Stomach (tissue), 9 donors: ENCODE data around the gene DSE. TPM values are rescaled to one million over a fixed set of nuclear protein-coding genes. Genes with fewer than 3 reads are reported as not detected.
A peak's percentile ranks its signal among the peaks of the same experiment; 100 is the strongest.

Experiments
- DNase-seq, 2 donors: peaks; one replicate each; pipeline versions ENCODE4 v3.0.0 to v3.0.0-alpha.2; 2013 to 2019
- H3K27ac ChIP-seq, 5 donors: fragments of 200-600 bp in 4 of 5; sonication (generic) in 4 of 5; one replicate each; pipeline ENCODE4 v1.5.1; 2013 to 2019; ENCODE audit warnings: mild to moderate bottlenecking in 1 of 5, moderate library complexity in 1 of 5
- H3K27me3 ChIP-seq, 3 donors: fragments of 200-600 bp; sonication (generic); one replicate each; pipeline ENCODE4 v1.5.1; 2017 to 2019; ENCODE audit warnings: mixed run types in 1 of 3
- H3K36me3 ChIP-seq, 4 donors: fragments of 200-600 bp; sonication (generic); 1 replicate in 3 of 4; 2 replicates in 1 of 4; pipeline ENCODE4 v1.5.1; 2016 to 2019
- H3K4me1 ChIP-seq, 4 donors: fragments of 200-600 bp; sonication (generic); one replicate each; pipeline ENCODE4 v1.5.1; 2016 to 2019
- H3K4me3 ChIP-seq, 4 donors: fragments of 200-600 bp; sonication (generic) in 3 of 4; one replicate each; pipeline ENCODE4 v1.5.1; 2016 to 2019; ENCODE audit warnings: mild to moderate bottlenecking in 1 of 4
- H3K9me3 ChIP-seq, 4 donors: fragments of 200-600 bp; sonication (generic); one replicate each; pipeline ENCODE4 v1.5.1; 2016 to 2019
- CTCF ChIP-seq, 7 experiments: fragments of 450-650 bp in 4 of 7; fragments of 200-600 bp in 3 of 7; sonication (generic) in 3 of 7; IDR thresholded peaks; one replicate each; pipeline ENCODE4 v1.5.1; 2016 to 2019; ENCODE audit warnings: antibody characterized with exemption in 7 of 7, control low read depth in 2 of 7, mild to moderate bottlenecking in 1 of 7
- EP300 ChIP-seq: sonication (generic); formaldehyde crosslinking; IDR thresholded peaks from one replicate; pipeline ENCODE4 v1.6.1; 2017; ENCODE audit warnings: antibody characterized with exemption
- POLR2A ChIP-seq, 4 donors: fragments of 450-650 bp; IDR thresholded peaks; one replicate each; pipeline ENCODE4 v1.6.1; 2016; ENCODE audit warnings: antibody characterized with exemption in 4 of 4, control low read depth in 2 of 4, mild to moderate bottlenecking in 1 of 4, moderate library complexity in 1 of 4
- POLR2AphosphoS5 ChIP-seq, 3 donors: sonication (generic); formaldehyde crosslinking; IDR thresholded peaks; one replicate each; pipeline ENCODE4 v1.6.1; 2016; ENCODE audit warnings: antibody characterized with exemption in 3 of 3
- WGBS, 5 donors: extraction: QIAGEN DNeasy Blood & Tissue Kit in 3 of 5; methylation state at CpG; one replicate each; pipeline versions ENCODE4 v1.1.5 to v1.1.7; 2013 to 2018; 5-methylcytosine and 5-hydroxymethylcytosine counted together
- intact Hi-C: fragments of 100-400 bp; cut with DNase I; formaldehyde crosslinking; loops from one replicate; pipeline ENCODE4 v1.15.1; 2023; ENCODE audit warnings: low total_unique reads
- polyA plus RNA-seq, 3 donors: library from polyadenylated mRNA; stranded (reverse); fragments of 200-250 nt; gene quantifications; one replicate each; pipeline ENCODE4 v1.2.3, GENCODE V29; 2013
- total RNA-seq, 5 donors: library from RNA; depleted of rRNA; stranded (reverse); fragments of >200 nt; gene quantifications; one replicate each; pipeline versions ENCODE4 v1.1.0 to v1.2.3, GENCODE V29; 2014 to 2016
- donor health status: healthy with polysubstance abuse.
- donor health status: Bipolar disorder and iron deficiency.
- donor health status: healthy.

The DSE gene
- total and polyA plus RNA-seq, 8 donors, result 3.8 to 39.8 (median 12.5) TPM

- no peaks in the 10 kb centered on the region for H3K9me3 ChIP-seq
- no peak for DNase-seq
- TF ChIP-seq EP300, result no peak
- 79 to 95% (median 87%) methylated on average over 1 of the region's 1 CpG for WGBS, 5 donors
- no peaks in the 10 kb centered on the region for H3K27me3 ChIP-seq
- no peak overlapping the region for H3K27ac ChIP-seq
- H3K4me3 ChIP-seq, result no peak overlapping the region
- no peaks in the 10 kb centered on the region for H3K36me3 ChIP-seq
- intact Hi-C loops, result no loop called here
- H3K4me1 ChIP-seq, result peaks cover 0 to 12% (median 0%) of the 10 kb centered on the region in 4 donors
Observed at GRCh38 chr6:116380346-116380745, 9.6 kb downstream of the DSE start.

GRCh38 chr6:116381000-116381399 lies 10.3 kb downstream of the DSE start:
- Histone ChIP-seq H3K36me3 (no peaks in the 10 kb centered on the region), H3K4me1 (peaks cover 0 to 16% (median 2%) of the 10 kb centered on the region in 4 donors), H3K27ac (no peak overlapping the region), H3K4me3 (no peak overlapping the region), H3K27me3 (no peaks in the 10 kb centered on the region), H3K9me3 (no peaks in the 10 kb centered on the region)
- no peak for DNase-seq
- WGBS, 5 donors, result 51 to 60% (median 57%) methylated on average over 3 of the region's 3 CpGs
- TF ChIP-seq POLR2A (IDR thresholded peaks at IDR 0.05) (no peak), EP300 (no peak), CTCF (IDR thresholded peaks at IDR 0.05) (no peak), POLR2AphosphoS5 (IDR thresholded peaks at IDR 0.05) (no peak)
- intact Hi-C loops, result no loop called here

GRCh38 chr6:116382587-116382986 lies 11.8 kb downstream of the DSE start:
- TF ChIP-seq POLR2AphosphoS5 (IDR thresholded peaks at IDR 0.05), result no peak
- TF ChIP-seq CTCF (IDR thresholded peaks at IDR 0.05), result no peak
- TF ChIP-seq EP300, result no peak
- TF ChIP-seq POLR2A (IDR thresholded peaks at IDR 0.05), result no peak
- Histone ChIP-seq H3K9me3 (no peaks in the 10 kb centered on the region), H3K27ac (no peak overlapping the region), H3K36me3 (no peaks in the 10 kb centered on the region), H3K4me3 (no peak overlapping the region), H3K4me1 (peaks cover 0 to 32% (median 11%) of the 10 kb centered on the region in 4 donors), H3K27me3 (no peaks in the 10 kb centered on the region)
- 88 to 100% (median 97%) methylated on average over 1 of the region's 1 CpG for WGBS, 5 donors
- DNase-seq, result no peak
- intact Hi-C loops, result no loop called here

GRCh38 chr6:116384727-116385458 lies 14.1 kb downstream of the DSE start:
- Histone ChIP-seq H3K4me3 (no peak overlapping the region), H3K27ac (peak overlapping the region in 1 of 5 donors; percentile 41), H3K9me3 (no peaks in the 10 kb centered on the region), H3K36me3 (no peaks in the 10 kb centered on the region), H3K4me1 (peaks cover 0 to 43% (median 12%) of the 10 kb centered on the region in 4 donors), H3K27me3 (no peaks in the 10 kb centered on the region)
- no peak for DNase-seq
- intact Hi-C loops, result no loop called here
- TF ChIP-seq POLR2AphosphoS5 (IDR thresholded peaks at IDR 0.05) (no peak), CTCF (IDR thresholded peaks at IDR 0.05) (no peak), EP300 (no peak), POLR2A (IDR thresholded peaks at IDR 0.05) (no peak)
- WGBS, 5 donors, result 93 to 99% (median 96%) methylated on average over 3 of the region's 3 CpGs

- 65 to 84% (median 81%) methylated on average over 1 of the region's 1 CpG for WGBS, 5 donors
- intact Hi-C loops, result no loop called here
- Histone ChIP-seq H3K4me3 (no peak overlapping the region), H3K27ac (peak overlapping the region in 1 of 5 donors; percentile 41), H3K9me3 (no peaks in the 10 kb centered on the region), H3K27me3 (no peaks in the 10 kb centered on the region), H3K36me3 (no peaks in the 10 kb centered on the region), H3K4me1 (peaks cover 0 to 48% (median 12%) of the 10 kb centered on the region in 4 donors)
- no peak for TF ChIP-seq POLR2AphosphoS5 (IDR thresholded peaks at IDR 0.05)
- no peak for TF ChIP-seq POLR2A (IDR thresholded peaks at IDR 0.05)
- DNase-seq, result no peak
Observed at GRCh38 chr6:116385459-116385802, 14.7 kb downstream of the DSE start.
